GM21576 (cell line): ENCODE results near the gene CCDC154.
A peak's percentile ranks its signal among the peaks of the same experiment; 100 is the strongest.
"Not testable (repeated sequence)": the region's sequence is repeated elsewhere in the genome, so short reads cannot be mapped to it uniquely, and the experiment has no call there.

Experiments
- ATAC-seq: cut with Tn5 transposase; IDR thresholded peaks from one replicate; pipeline ENCODE4 v1.9.1; 2021; ENCODE audit warnings: mild to moderate bottlenecking, moderate library complexity; ENCODE audit not compliant: unreplicated experiment

CCDC154 gene

GRCh38 chr16:1443980-1444729 lies at the start of gene CCDC154:
TSS of gene CCDC154 (minus strand) at chr16:1444556. CDS start at chr16:1444322, 234 bp downstream.
- ATAC-seq: no peak

GRCh38 chr16:1493746-1494094 lies 49.4 kb upstream of the CCDC154 start:
- peak; percentile 12 for ATAC-seq

- peak; percentile 46 for ATAC-seq
These were observed 48.8 kb upstream of the CCDC154 start, which contains the start of gene TELO2 for GRCh38 chr16:1492923-1493745. TSS of gene TELO2 (plus strand) at chr16:1493360. CDS start at chr16:1494282, 922 bp downstream.

GRCh38 chr16:1492082-1492922 lies 47.9 kb upstream of the CCDC154 start:
- ATAC-seq: no peak

GRCh38 chr16:1491327-1491726 lies 47.0 kb upstream of the CCDC154 start:
- ATAC-seq: no peak

GRCh38 chr16:1489077-1489476 lies 44.7 kb upstream of the CCDC154 start:
- no peak for ATAC-seq

GRCh38 chr16:1488619-1489018 lies 44.3 kb upstream of the CCDC154 start, which contains the start of gene PTX4:
TSS of gene PTX4 (minus strand) at chr16:1488944. CDS start at chr16:1488909, 35 bp downstream.
- no peak for ATAC-seq

GRCh38 chr16:1488054-1488601 lies 43.8 kb upstream of the CCDC154 start:
- ATAC-seq: no peak

- no peak for ATAC-seq
These were observed 43.2 kb upstream of the CCDC154 start for GRCh38 chr16:1487395-1488053.

- ATAC-seq: no peak
These were observed 42.4 kb upstream of the CCDC154 start for GRCh38 chr16:1486551-1487390.

GRCh38 chr16:1485847-1486496 lies 41.6 kb upstream of the CCDC154 start:
- ATAC-seq: no peak

GRCh38 chr16:1481906-1482835 lies 37.8 kb upstream of the CCDC154 start:
- ATAC-seq: no peak

- ATAC-seq: not testable (repeated sequence)
These were observed 34.6 kb upstream of the CCDC154 start for GRCh38 chr16:1478937-1479336.

- ATAC-seq: no peak
These were observed 32.7 kb upstream of the CCDC154 start for GRCh38 chr16:1477033-1477432.

GRCh38 chr16:1475552-1476114 lies 31.3 kb upstream of the CCDC154 start:
- no peak for ATAC-seq

- peak; percentile 75 for ATAC-seq
These were observed 30.6 kb upstream of the CCDC154 start, which contains the start of gene CLCN7 for GRCh38 chr16:1474796-1475551. TSS of gene CLCN7 (minus strand) at chr16:1475028. CDS start at chr16:1474974, 54 bp downstream.
